ENCODE data around the gene SPSB4.
"Not testable (repeated sequence)": the region's sequence is repeated elsewhere in the genome, so short reads cannot be mapped to it uniquely, and the experiment has no call there.

Gene SPSB4

DNA sequence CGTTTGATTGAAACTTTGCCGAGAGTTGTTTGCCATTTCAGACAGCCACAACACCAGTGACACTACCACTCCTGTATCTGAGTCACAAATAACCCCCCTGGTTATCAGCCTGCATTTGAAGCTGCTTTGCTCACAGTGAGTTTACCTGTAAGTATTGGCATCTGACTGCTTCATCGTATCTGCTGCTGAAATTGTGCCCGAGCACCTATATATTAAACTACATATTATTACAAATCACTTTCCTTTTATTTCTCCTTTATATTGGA is 39.2 kb upstream of the SPSB4 start:
- Histone ChIP-seq H2BK12ac (ENCODE audit: low read length in 2 of 2) (no peak overlapping the region), H3K9me3 (ENCODE audit: control insufficient read depth, low read length) (no peaks in the 10 kb centered on the region), H2BK5ac (ENCODE audit: low read depth, low read length, poor library complexity, severe bottlenecking) (no peak overlapping the region), H4K91ac (ENCODE audit: low read length) (no peak overlapping the region), H3K9ac (ENCODE audit: low read length) (no peak overlapping the region), H2BK15ac (ENCODE audit: low read depth, poor library complexity, severe bottlenecking) (no peak overlapping the region), H3K4ac (ENCODE audit: low read depth in 1 of 2, low read length in 2 of 2) (no peak overlapping the region), H3K14ac (ENCODE audit: low read length in 2 of 2) (no peak overlapping the region), H2AFZ (ENCODE audit: low read depth, low read length) (no peak overlapping the region), H3K27ac (ENCODE audit: low read length, poor library complexity, severe bottlenecking) (no peak overlapping the region), H3K23ac (ENCODE audit: low read length in 2 of 2) (no peak overlapping the region), H3K79me1 (replicated peaks; ENCODE audit: low read length, poor library complexity, severe bottlenecking) (no peaks in the 10 kb centered on the region), H3K27me3 (ENCODE audit: control insufficient read depth in 1 of 2, insufficient read depth in 1 of 2, low read length in 2 of 2) (peaks cover 13 to 17% of the 10 kb centered on the region in 2 experiments), H2BK120ac (ENCODE audit: low read depth, low read length) (no peak overlapping the region), H2AK5ac (ENCODE audit: low read length, severe bottlenecking) (no peak overlapping the region), H3K4me2 (ENCODE audit: low read length, poor library complexity, severe bottlenecking) (no peak overlapping the region), H3K4me3 (ENCODE audit: insufficient read depth in 1 of 2, low read depth in 1 of 2, low read length in 2 of 2) (no peak overlapping the region), H3K36me3 (ENCODE audit: control insufficient read depth in 1 of 2, insufficient read depth in 2 of 2, low read depth in 1 of 2, low read length in 2 of 2) (no peaks in the 10 kb centered on the region), H4K8ac (ENCODE audit: low read length) (no peak overlapping the region), H3K18ac (ENCODE audit: low read depth in 1 of 2, low read length in 2 of 2) (no peak overlapping the region), H3K4me1 (ENCODE audit: control insufficient read depth, insufficient read depth, low read depth, low read length) (no peaks in the 10 kb centered on the region)
- WGBS, result 53% methylated on average over 3 of the region's 4 CpGs
- DNase-seq, result no peak

DNA sequence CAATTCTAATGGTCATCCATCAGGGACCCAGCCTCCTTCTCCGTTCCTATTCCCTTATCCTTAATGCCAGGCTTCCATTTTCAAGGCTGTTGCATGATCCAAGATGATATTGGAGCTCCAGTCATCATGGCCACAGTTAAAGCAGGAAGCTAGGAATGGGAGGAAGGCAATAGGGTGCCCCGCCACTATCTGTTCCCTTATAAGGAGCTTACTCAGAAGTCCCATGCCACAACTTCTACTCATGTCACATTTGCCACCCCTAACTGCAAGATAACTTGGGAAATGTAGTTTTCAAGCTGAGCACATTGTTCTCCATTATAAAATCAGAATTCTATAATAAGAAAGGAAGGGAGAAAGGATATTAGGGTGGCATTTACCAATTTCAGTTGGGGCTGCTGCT is 38.6 kb upstream of the SPSB4 start:
- H3K4me1 ChIP-seq (ENCODE audit: control insufficient read depth, insufficient read depth, low read depth, low read length), result no peaks in the 10 kb centered on the region
- no peaks in the 10 kb centered on the region for H3K9me3 ChIP-seq (ENCODE audit: control insufficient read depth, low read length)
- H3K36me3 ChIP-seq (ENCODE audit: control insufficient read depth in 1 of 2, insufficient read depth in 2 of 2, low read depth in 1 of 2, low read length in 2 of 2), result no peaks in the 10 kb centered on the region
- H3K23ac ChIP-seq (ENCODE audit: low read length in 2 of 2), result no peak overlapping the region
- WGBS, result 83% methylated on average over 1 of the region's 2 CpGs
- no peak overlapping the region for H2BK120ac ChIP-seq (ENCODE audit: low read depth, low read length)
- H3K14ac ChIP-seq (ENCODE audit: low read length in 2 of 2), result no peak overlapping the region
- no peak overlapping the region for H2BK12ac ChIP-seq (ENCODE audit: low read length in 2 of 2)
- no peak overlapping the region for H4K8ac ChIP-seq (ENCODE audit: low read length)
- H3K27me3 ChIP-seq (ENCODE audit: control insufficient read depth in 1 of 2, insufficient read depth in 1 of 2, low read length in 2 of 2), result peaks cover 13 to 17% of the 10 kb centered on the region in 2 experiments
- H4K91ac ChIP-seq (ENCODE audit: low read length), result no peak overlapping the region
- H3K4ac ChIP-seq (ENCODE audit: low read depth in 1 of 2, low read length in 2 of 2), result no peak overlapping the region
- H3K79me1 ChIP-seq (replicated peaks; ENCODE audit: low read length, poor library complexity, severe bottlenecking), result no peaks in the 10 kb centered on the region
- no peak overlapping the region for H2BK15ac ChIP-seq (ENCODE audit: low read depth, poor library complexity, severe bottlenecking)
- H3K4me3 ChIP-seq (ENCODE audit: insufficient read depth in 1 of 2, low read depth in 1 of 2, low read length in 2 of 2), result no peak overlapping the region
- DNase-seq, result no peak
- no peak overlapping the region for H2AFZ ChIP-seq (ENCODE audit: low read depth, low read length)
- no peak overlapping the region for H3K27ac ChIP-seq (ENCODE audit: low read length, poor library complexity, severe bottlenecking)
- H3K18ac ChIP-seq (ENCODE audit: low read depth in 1 of 2, low read length in 2 of 2), result no peak overlapping the region
- H2AK5ac ChIP-seq (ENCODE audit: low read length, severe bottlenecking), result no peak overlapping the region
- H2BK5ac ChIP-seq (ENCODE audit: low read depth, low read length, poor library complexity, severe bottlenecking), result no peak overlapping the region
- no peak overlapping the region for H3K4me2 ChIP-seq (ENCODE audit: low read length, poor library complexity, severe bottlenecking)
- no peak overlapping the region for H3K9ac ChIP-seq (ENCODE audit: low read length)

DNA sequence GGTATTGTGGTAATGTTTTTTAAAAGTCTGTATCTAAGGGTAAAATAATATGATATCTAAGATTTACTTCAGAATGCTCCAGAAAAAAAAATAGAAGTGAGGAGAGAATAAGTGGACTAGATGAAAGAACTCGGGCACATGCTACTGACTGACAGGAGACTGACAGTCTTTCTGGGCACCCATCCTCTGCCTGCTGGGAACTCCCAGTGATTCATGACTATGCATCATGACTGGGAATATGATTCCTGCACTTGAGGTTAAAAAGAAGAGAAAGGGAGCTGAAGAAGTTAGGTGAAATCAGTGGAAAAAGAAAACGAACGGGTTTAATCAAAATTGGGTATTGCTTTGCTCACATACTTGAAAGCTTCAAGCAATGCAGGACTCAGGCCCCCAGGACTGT is 35.7 kb upstream of the SPSB4 start:
- Histone ChIP-seq H3K14ac (ENCODE audit: low read length in 2 of 2) (no peak overlapping the region), H3K9ac (ENCODE audit: low read length) (no peak overlapping the region), H4K91ac (ENCODE audit: low read length) (no peak overlapping the region), H3K4me1 (ENCODE audit: control insufficient read depth, insufficient read depth, low read depth, low read length) (no peaks in the 10 kb centered on the region), H3K9me3 (ENCODE audit: control insufficient read depth, low read length) (no peaks in the 10 kb centered on the region), H2BK15ac (ENCODE audit: low read depth, poor library complexity, severe bottlenecking) (no peak overlapping the region), H2BK12ac (ENCODE audit: low read length in 2 of 2) (no peak overlapping the region), H3K23ac (ENCODE audit: low read length in 2 of 2) (no peak overlapping the region), H3K18ac (ENCODE audit: low read depth in 1 of 2, low read length in 2 of 2) (no peak overlapping the region), H2BK5ac (ENCODE audit: low read depth, low read length, poor library complexity, severe bottlenecking) (no peak overlapping the region), H3K27me3 (ENCODE audit: control insufficient read depth in 1 of 2, insufficient read depth in 1 of 2, low read length in 2 of 2) (peaks cover 12 to 13% of the 10 kb centered on the region in 2 experiments), H2AFZ (ENCODE audit: low read depth, low read length) (no peak overlapping the region), H3K4ac (ENCODE audit: low read depth in 1 of 2, low read length in 2 of 2) (no peak overlapping the region), H3K4me3 (ENCODE audit: insufficient read depth in 1 of 2, low read depth in 1 of 2, low read length in 2 of 2) (no peak overlapping the region), H2AK5ac (ENCODE audit: low read length, severe bottlenecking) (no peak overlapping the region), H3K36me3 (ENCODE audit: control insufficient read depth in 1 of 2, insufficient read depth in 2 of 2, low read depth in 1 of 2, low read length in 2 of 2) (no peaks in the 10 kb centered on the region), H4K8ac (ENCODE audit: low read length) (no peak overlapping the region), H2BK120ac (ENCODE audit: low read depth, low read length) (no peak overlapping the region), H3K27ac (ENCODE audit: low read length, poor library complexity, severe bottlenecking) (no peak overlapping the region), H3K4me2 (ENCODE audit: low read length, poor library complexity, severe bottlenecking) (no peak overlapping the region), H3K79me1 (replicated peaks; ENCODE audit: low read length, poor library complexity, severe bottlenecking) (no peaks in the 10 kb centered on the region)
- 76% methylated on average over 3 of the region's 3 CpGs for WGBS
- DNase-seq, result no peak

DNA sequence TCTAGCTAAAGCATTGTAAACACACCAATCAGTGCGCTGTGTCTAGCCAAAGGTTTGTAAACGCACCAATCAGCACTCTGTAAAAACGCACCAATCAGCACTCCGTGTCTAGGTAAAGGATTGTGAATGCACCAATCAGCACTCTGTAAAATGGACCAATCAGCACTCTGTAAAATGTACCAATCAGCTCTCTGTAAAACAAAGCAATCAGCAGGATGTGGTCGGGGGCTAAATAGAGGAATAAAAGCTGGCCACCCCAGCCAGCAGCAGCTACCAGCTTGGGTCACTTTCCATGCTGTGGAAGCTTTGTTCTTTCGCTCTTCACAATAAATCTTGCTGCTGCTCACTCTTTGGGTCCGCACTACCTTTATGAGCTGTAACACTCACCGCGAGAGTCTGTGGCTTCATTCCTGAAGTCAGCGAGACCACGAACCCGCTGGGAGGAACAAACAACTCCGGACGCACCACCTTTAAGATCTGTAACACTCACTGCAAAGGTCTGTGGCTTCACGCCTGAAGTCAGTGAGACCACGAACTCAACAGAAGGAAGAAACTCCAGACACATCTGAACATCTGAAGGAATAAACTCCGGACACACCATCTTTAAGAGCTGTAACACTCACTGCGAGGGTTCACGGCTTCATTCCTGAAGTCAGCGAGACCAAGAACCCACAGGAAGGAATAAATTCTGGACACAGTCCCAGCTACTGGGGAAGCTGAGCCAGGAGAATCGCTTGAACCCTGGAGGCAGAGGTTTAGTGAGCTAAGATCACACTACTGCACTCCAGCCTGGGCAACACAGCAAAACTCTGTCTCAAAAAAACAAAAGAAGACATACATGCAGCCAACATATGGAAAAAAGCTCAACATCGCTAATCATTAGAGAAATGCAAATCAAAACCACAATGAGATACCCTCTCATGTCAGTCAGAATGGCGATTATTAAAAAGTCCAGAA is 33.5 kb upstream of the SPSB4 start:
- 90% methylated on average over 19 of the region's 23 CpGs for WGBS
- H2BK15ac ChIP-seq (ENCODE audit: low read depth, poor library complexity, severe bottlenecking); H3K23ac ChIP-seq (ENCODE audit: low read length in 2 of 2); H3K18ac ChIP-seq (ENCODE audit: low read depth in 1 of 2, low read length in 2 of 2); H2BK5ac ChIP-seq (ENCODE audit: low read depth, low read length, poor library complexity, severe bottlenecking); H3K4me2 ChIP-seq (ENCODE audit: low read length, poor library complexity, severe bottlenecking); H2AK5ac ChIP-seq (ENCODE audit: low read length, severe bottlenecking); H3K36me3 ChIP-seq (ENCODE audit: control insufficient read depth in 1 of 2, insufficient read depth in 2 of 2, low read depth in 1 of 2, low read length in 2 of 2); H3K9me3 ChIP-seq (ENCODE audit: control insufficient read depth, low read length); H3K4me3 ChIP-seq (ENCODE audit: insufficient read depth in 1 of 2, low read depth in 1 of 2, low read length in 2 of 2); H2BK120ac ChIP-seq (ENCODE audit: low read depth, low read length); H2BK12ac ChIP-seq (ENCODE audit: low read length in 2 of 2); H4K91ac ChIP-seq (ENCODE audit: low read length); DNase-seq; H3K79me1 ChIP-seq (replicated peaks; ENCODE audit: low read length, poor library complexity, severe bottlenecking); H3K4ac ChIP-seq (ENCODE audit: low read depth in 1 of 2, low read length in 2 of 2); H2AFZ ChIP-seq (ENCODE audit: low read depth, low read length); H3K9ac ChIP-seq (ENCODE audit: low read length); H3K4me1 ChIP-seq (ENCODE audit: control insufficient read depth, insufficient read depth, low read depth, low read length); H4K8ac ChIP-seq (ENCODE audit: low read length); H3K27ac ChIP-seq (ENCODE audit: low read length, poor library complexity, severe bottlenecking); H3K14ac ChIP-seq (ENCODE audit: low read length in 2 of 2): not testable (repeated sequence)
- peaks cover 0 to 10% of the 10 kb centered on the region in 2 experiments for H3K27me3 ChIP-seq (ENCODE audit: control insufficient read depth in 1 of 2, insufficient read depth in 1 of 2, low read length in 2 of 2)
